ENCODE data around the gene NUP98. TPM values are rescaled to one million over a fixed set of nuclear protein-coding genes. Genes with fewer than 3 reads are reported as not detected.

NUP98 gene
- total RNA-seq, 1 experiment from 2014 or later = 59.7 TPM

- CTCF ChIA-PET = no interaction called here
- BruUV-seq (replicated peaks) = no TSS peak
Measured at GRCh38 chr11:3684129-3684818, 113.1 kb downstream of the NUP98 start.

GRCh38 chr11:3683039-3683438 lies 114.3 kb downstream of the NUP98 start:
- ChIA-PET CTCF (no interaction called here), POLR2A (ENCODE audit: unreplicated experiment) (interaction anchor here (0.5 kb wide), 1 partner anchor 16 kb away, joined by 3 read pairs; no protein-coding TSS in a partner anchor)
- Histone ChIP-seq H3K4me1 (replicated peaks; ENCODE audit: insufficient read depth) (no peaks in the 10 kb centered on the region), H3F3A (ENCODE audit: insufficient read depth, low read depth) (0 out of 2 replicates have a peak, but pooled peaks cover 4% of the 10 kb centered on the region), H3K27ac (no peak overlapping the region), H3K4me3 (no peak overlapping the region), H3K27me3 (ENCODE audit: insufficient read depth, low read depth) (no peaks in the 10 kb centered on the region), H3K4me2 (no peak overlapping the region), H3K36me3 (ENCODE audit: low read depth) (peaks cover 16% of the 10 kb centered on the region), H3K79me2 (ENCODE audit: low read depth) (no peaks in the 10 kb centered on the region), H2AFZ (no peak overlapping the region), H3K9me3 (ENCODE audit: insufficient read depth, low read depth) (no peaks in the 10 kb centered on the region), H4K20me1 (ENCODE audit: insufficient read depth) (no peaks in the 10 kb centered on the region), H3K9me2 (ENCODE audit: insufficient read depth) (no peaks in the 10 kb centered on the region)
- intact Hi-C loops (cut with micrococcal nuclease; ENCODE audit: unreplicated experiment) = no loop called here
- TF ChIP-seq EZH2 (IDR thresholded peaks at IDR 0.05; ENCODE audit: low read depth) (no peak), CTCF (conservative IDR thresholded peaks at IDR 0.05) (no peak)
- no TSS peak for BruUV-seq (replicated peaks)
- DNase-seq = no peak

More at GRCh38 chr11:3684129-3684818, 113.1 kb downstream of the NUP98 start:
- no peak overlapping the region for H2AFZ ChIP-seq
- H3K27me3 ChIP-seq (ENCODE audit: insufficient read depth, low read depth) = no peaks in the 10 kb centered on the region
- no peaks in the 10 kb centered on the region for H3K4me1 ChIP-seq (replicated peaks; ENCODE audit: insufficient read depth)
- no peak overlapping the region for H3K27ac ChIP-seq
- no peak for TF ChIP-seq EZH2 (IDR thresholded peaks at IDR 0.05; ENCODE audit: low read depth)
- TF ChIP-seq CTCF (conservative IDR thresholded peaks at IDR 0.05) = no peak
- intact Hi-C loops (cut with micrococcal nuclease; ENCODE audit: unreplicated experiment) = no loop called here
- POLR2A ChIA-PET (ENCODE audit: unreplicated experiment) = no interaction called here
- H4K20me1 ChIP-seq (ENCODE audit: insufficient read depth) = no peaks in the 10 kb centered on the region
- H3K79me2 ChIP-seq (ENCODE audit: low read depth) = no peaks in the 10 kb centered on the region
- no peaks in the 10 kb centered on the region for H3K9me3 ChIP-seq (ENCODE audit: insufficient read depth, low read depth)
- peaks cover 14% of the 10 kb centered on the region for H3K36me3 ChIP-seq (ENCODE audit: low read depth)
- 0 out of 2 replicates have a peak, but pooled peaks cover 4% of the 10 kb centered on the region for H3F3A ChIP-seq (ENCODE audit: insufficient read depth, low read depth)
- no peak overlapping the region for H3K4me3 ChIP-seq
- H3K4me2 ChIP-seq = no peak overlapping the region
- H3K9me2 ChIP-seq (ENCODE audit: insufficient read depth) = no peaks in the 10 kb centered on the region
- DNase-seq = no peak

GRCh38 chr11:3679077-3679476 lies 118.3 kb downstream of the NUP98 start:
- CTCF ChIA-PET = no interaction called here
- no peaks in the 10 kb centered on the region for H3K27me3 ChIP-seq (ENCODE audit: insufficient read depth, low read depth)
- no TSS peak for BruUV-seq (replicated peaks)

More at GRCh38 chr11:3679077-3679476, 118.3 kb downstream of the NUP98 start:
- no peak overlapping the region for H2AFZ ChIP-seq
- no peak overlapping the region for H3K27ac ChIP-seq
- POLR2A ChIA-PET (ENCODE audit: unreplicated experiment) = no interaction called here
- no peaks in the 10 kb centered on the region for H3F3A ChIP-seq (ENCODE audit: insufficient read depth, low read depth)
- no peak overlapping the region for H3K4me3 ChIP-seq
- H3K9me3 ChIP-seq (ENCODE audit: insufficient read depth, low read depth) = no peaks in the 10 kb centered on the region
- peaks cover 4% of the 10 kb centered on the region; the same call in 1 of the 2 replicates for H4K20me1 ChIP-seq (ENCODE audit: insufficient read depth)
- H3K9me2 ChIP-seq (ENCODE audit: insufficient read depth) = no peaks in the 10 kb centered on the region
- H3K36me3 ChIP-seq (ENCODE audit: low read depth) = peaks cover 17% of the 10 kb centered on the region
- no peak for TF ChIP-seq EZH2 (IDR thresholded peaks at IDR 0.05; ENCODE audit: low read depth)
- no peak for TF ChIP-seq CTCF (conservative IDR thresholded peaks at IDR 0.05)
- no peaks in the 10 kb centered on the region for H3K4me1 ChIP-seq (replicated peaks; ENCODE audit: insufficient read depth)
- no peak for DNase-seq
- intact Hi-C loops (cut with micrococcal nuclease; ENCODE audit: unreplicated experiment) = no loop called here
- no peak overlapping the region for H3K4me2 ChIP-seq
- no peaks in the 10 kb centered on the region for H3K79me2 ChIP-seq (ENCODE audit: low read depth)
